ENCODE results near the gene RAPGEF2. TPM values are rescaled to one million over a fixed set of nuclear protein-coding genes. Genes with fewer than 3 reads are reported as not detected.
A peak's percentile ranks its signal among the peaks of the same experiment; 100 is the strongest.

The RAPGEF2 gene
- total RNA-seq, 1 experiment from 2014 or later: 37.1 TPM

DNA sequence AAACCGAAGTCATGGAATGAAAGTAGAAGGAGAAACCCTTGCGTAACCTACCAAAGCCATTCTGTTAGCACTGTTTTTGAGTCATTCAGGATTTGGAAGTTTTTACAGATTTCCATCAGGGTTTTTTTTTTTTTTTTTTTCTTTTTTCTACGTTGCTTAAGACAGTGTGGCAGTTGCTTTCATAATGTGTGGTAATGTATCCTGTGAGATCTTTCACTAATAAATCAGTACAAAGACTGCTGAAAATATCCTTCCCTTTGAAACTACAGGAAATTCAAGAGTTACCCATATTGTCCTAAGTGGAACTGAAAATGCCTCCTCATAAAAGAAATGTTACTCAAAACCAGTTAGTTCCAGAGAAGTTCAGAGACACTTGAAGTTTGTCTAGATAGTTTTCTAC lies 137.8 kb downstream of the RAPGEF2 start:
- peak overlapping the region in 2 of 3 experiments; percentile 11 to 62; a peak in 1 of 7 replicates for H3K27ac Mint-ChIP-seq
- no peak overlapping the region for H4K8ac ChIP-seq (replicated peaks; ENCODE audit: insufficient read length, low read depth, low read length)
- TF ChIP-seq, protein P1, sequence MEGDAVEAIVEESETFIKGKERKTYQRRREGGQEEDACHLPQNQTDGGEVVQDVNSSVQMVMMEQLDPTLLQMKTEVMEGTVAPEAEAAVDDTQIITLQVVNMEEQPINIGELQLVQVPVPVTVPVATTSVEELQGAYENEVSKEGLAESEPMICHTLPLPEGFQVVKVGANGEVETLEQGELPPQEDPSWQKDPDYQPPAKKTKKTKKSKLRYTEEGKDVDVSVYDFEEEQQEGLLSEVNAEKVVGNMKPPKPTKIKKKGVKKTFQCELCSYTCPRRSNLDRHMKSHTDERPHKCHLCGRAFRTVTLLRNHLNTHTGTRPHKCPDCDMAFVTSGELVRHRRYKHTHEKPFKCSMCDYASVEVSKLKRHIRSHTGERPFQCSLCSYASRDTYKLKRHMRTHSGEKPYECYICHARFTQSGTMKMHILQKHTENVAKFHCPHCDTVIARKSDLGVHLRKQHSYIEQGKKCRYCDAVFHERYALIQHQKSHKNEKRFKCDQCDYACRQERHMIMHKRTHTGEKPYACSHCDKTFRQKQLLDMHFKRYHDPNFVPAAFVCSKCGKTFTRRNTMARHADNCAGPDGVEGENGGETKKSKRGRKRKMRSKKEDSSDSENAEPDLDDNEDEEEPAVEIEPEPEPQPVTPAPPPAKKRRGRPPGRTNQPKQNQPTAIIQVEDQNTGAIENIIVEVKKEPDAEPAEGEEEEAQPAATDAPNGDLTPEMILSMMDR (conservative IDR thresholded peaks at IDR 0.05): no peak

More for the DNA sequence above, 137.8 kb downstream of the RAPGEF2 start:
- Mint-ChIP-seq H3K9me3 (no peaks in the 10 kb centered on the region), H3K4me1 (peaks cover 0 to 4% of the 10 kb centered on the region in 2 experiments; a peak in 2 of 4 replicates), H3K4me3 (no peak overlapping the region), H3K27me3 (ENCODE audit: low read depth) (no peaks in the 10 kb centered on the region), H3K36me3 (ENCODE audit: insufficient read depth in 1 of 3, low read depth in 3 of 3) (peaks cover 0 to 5% (median 3%) of the 10 kb centered on the region in 3 experiments; a peak in 3 of 7 replicates)
- Histone ChIP-seq H4K20me1 (ENCODE audit: control insufficient read depth, insufficient read depth, insufficient read length) (no peaks in the 10 kb centered on the region), H4K5ac (ENCODE audit: insufficient read length, low read depth, low read length) (no peak overlapping the region), H3K79me1 (ENCODE audit: insufficient read depth, low read depth, low read length, poor library complexity, severe bottlenecking) (no peaks in the 10 kb centered on the region), H3K18ac (ENCODE audit: insufficient read length, low read depth, low read length) (no peak overlapping the region), H3K4ac (ENCODE audit: low read depth, low read length) (no peak overlapping the region), H2BK120ac (ENCODE audit: low read depth, low read length, poor library complexity, severe bottlenecking) (no peak overlapping the region), H2BK12ac (ENCODE audit: insufficient read length, low read depth, low read length) (no peak overlapping the region), H3K23ac (ENCODE audit: insufficient read length, low read depth, low read length) (no peak overlapping the region), H2BK20ac (ENCODE audit: low read depth, low read length, poor library complexity, severe bottlenecking) (no peak overlapping the region), H3K14ac (ENCODE audit: insufficient read depth, low read length) (no peak overlapping the region), H3K27me3 (ENCODE audit: insufficient read depth, low read length) (no peaks in the 10 kb centered on the region), H3K27ac (ENCODE audit: insufficient read length, low read depth, low read length) (no peak overlapping the region), H4K91ac (ENCODE audit: insufficient read length, low read depth, low read length) (no peak overlapping the region), H2AK5ac (ENCODE audit: insufficient read length, low read length) (no peak overlapping the region), H3K56ac (ENCODE audit: insufficient read length, low read depth, low read length) (no peak overlapping the region), H3T11ph (ENCODE audit: low read length) (no peak overlapping the region), H3K9me3 (ENCODE audit: control insufficient read depth, low read depth, low read length) (no peaks in the 10 kb centered on the region), H3K4me2 (ENCODE audit: insufficient read depth, insufficient read length, low read length) (no peak overlapping the region), H3K79me2 (ENCODE audit: insufficient read depth, low read length) (peaks cover 2% of the 10 kb centered on the region; the same call in 1 of the 2 replicates), H3K23me2 (ENCODE audit: insufficient read length, low read depth, low read length, poor library complexity, severe bottlenecking) (no peaks in the 10 kb centered on the region), H3K4me1 (ENCODE audit: insufficient read depth, low read length) (0 out of 2 replicates have a peak, but pooled peaks cover 2% of the 10 kb centered on the region), H3K9ac (ENCODE audit: extremely low read depth, insufficient read length, low read length) (no peak overlapping the region), H2BK15ac (ENCODE audit: low read depth, low read length) (no peak overlapping the region), H2AFZ (ENCODE audit: low read length) (no peak overlapping the region), H2BK5ac (ENCODE audit: insufficient read length, low read length) (no peak overlapping the region)
- no CpG with 5 or more reads among the region's 3 CpGs for whole genome bisulfite sequencing (ENCODE audit: extremely low coverage, insufficient read length, low lambda C conversion rate)
- no peak for DNase-seq
